Liver (tissue), 9 donors: ENCODE data around the gene STN1. TPM values are rescaled to one million over a fixed set of nuclear protein-coding genes. Genes with fewer than 3 reads are reported as not detected.

Experiments
- DNase-seq: peaks from one replicate; pipeline ENCODE4 v3.0.0-alpha.2; 2017; ENCODE audit warnings: low spot score
- H3K27ac ChIP-seq, 2 donors: one replicate each; pipeline ENCODE4 v1.7.0; 2013; ENCODE audit warnings: inconsistent platforms in 2 of 2, low read length in 2 of 2, control low read depth in 1 of 2, low read depth in 1 of 2, mild to moderate bottlenecking in 1 of 2
- H3K27me3 ChIP-seq, 4 donors: one replicate each; pipeline versions ENCODE4 v1.6.1 to v1.7.0; 2013; ENCODE audit warnings: low read length in 3 of 4, inconsistent platforms in 1 of 4, mild to moderate bottlenecking in 1 of 4, moderate library complexity in 1 of 4; ENCODE audit not compliant: control insufficient read depth in 4 of 4, insufficient read depth in 4 of 4
- H3K36me3 ChIP-seq, 4 donors: one replicate each; pipeline versions ENCODE4 v1.6.1 to v1.7.0; 2013; ENCODE audit warnings: low read length in 3 of 4, mild to moderate bottlenecking in 3 of 4, low read depth in 1 of 4, moderate library complexity in 1 of 4; ENCODE audit not compliant: control insufficient read depth in 4 of 4, insufficient read depth in 3 of 4
- H3K4me1 ChIP-seq, 4 donors: one replicate each; pipeline versions ENCODE4 v1.6.1 to v1.7.0; 2013; ENCODE audit warnings: low read length in 3 of 4, mild to moderate bottlenecking in 3 of 4, moderate library complexity in 1 of 4; ENCODE audit not compliant: control insufficient read depth in 4 of 4, insufficient read depth in 4 of 4
- H3K4me3 ChIP-seq, 3 donors: one replicate each; pipeline versions ENCODE4 v1.6.1 to v1.7.0; 2013; ENCODE audit warnings: low read length in 3 of 3, control low read depth in 1 of 3, low read depth in 1 of 3, mild to moderate bottlenecking in 1 of 3
- H3K9ac ChIP-seq, 2 donors: one replicate each; pipeline ENCODE4 v1.7.0; 2013; ENCODE audit warnings: low read length in 2 of 2, mild to moderate bottlenecking in 2 of 2, moderate library complexity in 2 of 2, control low read depth in 1 of 2, low read depth in 1 of 2
- H3K9me3 ChIP-seq, 4 donors: one replicate each; pipeline versions ENCODE4 v1.6.1 to v1.7.0; 2013; ENCODE audit warnings: low read length in 3 of 4; ENCODE audit not compliant: control insufficient read depth in 4 of 4
- CTCF ChIP-seq: fragments of 150-350 bp; IDR thresholded peaks from 2 replicates; pipeline ENCODE4 v1.5.1; 2017; ENCODE audit warnings: improper control_type of control experiment, low read depth, low read length; ENCODE audit not compliant: missing input control
- EGR1 ChIP-seq, 2 donors: IDR thresholded peaks; 2 replicates each; pipeline ENCODE4 v1.6.1; 2016 to 2018; ENCODE audit warnings: antibody characterized with exemption in 2 of 2, low read depth in 2 of 2
- FOXA1 ChIP-seq: IDR thresholded peaks from 2 replicates; pipeline ENCODE4 v1.6.1; 2016; ENCODE audit warnings: antibody characterized with exemption
- FOXA2 ChIP-seq: IDR thresholded peaks from 2 replicates; pipeline ENCODE4 v1.6.1; 2016; ENCODE audit warnings: antibody characterized with exemption
- GABPA ChIP-seq, 2 donors: IDR thresholded peaks in 1 of 2; conservative IDR thresholded peaks in 1 of 2; 2 replicates each; pipeline ENCODE4 v1.6.1; 2016; ENCODE audit warnings: antibody characterized with exemption in 2 of 2, mild to moderate bottlenecking in 1 of 2, moderate library complexity in 1 of 2
- HNF4G ChIP-seq: IDR thresholded peaks from 2 replicates; pipeline ENCODE4 v1.6.1; 2016; ENCODE audit warnings: antibody characterized with exemption
- JUND ChIP-seq, 2 donors: IDR thresholded peaks; 2 replicates each; pipeline ENCODE4 v1.6.1; 2016; ENCODE audit warnings: antibody characterized with exemption in 2 of 2
- MAX ChIP-seq: IDR thresholded peaks from 2 replicates; pipeline ENCODE4 v1.6.1; 2016; ENCODE audit warnings: antibody characterized with exemption
- NR2F2 ChIP-seq: IDR thresholded peaks from 2 replicates; pipeline ENCODE4 v1.6.1; 2016; ENCODE audit warnings: antibody characterized with exemption
- RAD21 ChIP-seq, 2 donors: IDR thresholded peaks; 2 replicates each; pipeline ENCODE4 v1.6.1; 2016; ENCODE audit warnings: antibody characterized with exemption in 2 of 2, mild to moderate bottlenecking in 2 of 2
- RXRA ChIP-seq, 2 donors: IDR thresholded peaks; 2 replicates each; pipeline ENCODE4 v1.6.1; 2017 to 2018; ENCODE audit warnings: antibody characterized with exemption in 2 of 2, mild to moderate bottlenecking in 1 of 2
- TAF1 ChIP-seq: conservative IDR thresholded peaks from 2 replicates; pipeline ENCODE4 v1.6.1; 2016; ENCODE audit warnings: antibody characterized with exemption, mild to moderate bottlenecking
- YY1 ChIP-seq: IDR thresholded peaks from 2 replicates; pipeline ENCODE4 v1.6.1; 2016; ENCODE audit warnings: antibody characterized with exemption, mild to moderate bottlenecking
- ZBTB33 ChIP-seq: IDR thresholded peaks from 2 replicates; pipeline ENCODE4 v1.6.1; 2016; ENCODE audit warnings: antibody characterized with exemption
- WGBS: extraction: QIAGEN DNeasy Blood & Tissue Kit; methylation state at CpG from one replicate; pipeline ENCODE4 v1.1.7; 2013; 5-methylcytosine and 5-hydroxymethylcytosine counted together
- polyA plus RNA-seq, 2 donors: library from polyadenylated mRNA; stranded (reverse) in 1 of 2; unstranded in 1 of 2; fragments of 200-250 nt in 1 of 2; fragments of >200 nt in 1 of 2; fragmentation: Nextera tagmentation in 1 of 2; extraction: Ambion mirVana in 1 of 2; gene quantifications; one replicate each; pipeline versions ENCODE4 v1.2.1 to v1.2.3, GENCODE V29; 2013 to 2015
- total RNA-seq, 2 donors: library from RNA; depleted of rRNA; stranded (reverse); fragments of >200 nt; gene quantifications; one replicate each; pipeline ENCODE4 v1.2.3, GENCODE V29; 2014
- TF ChIP-seq, protein P1 (sequence below): IDR thresholded peaks from 2 replicates; pipeline ENCODE4 v1.6.1; 2016; ENCODE audit warnings: antibody characterized with exemption, mild to moderate bottlenecking
- donor health status: healthy.
- donor health status: healthy.
- donor health status: healthy.
- donor health status: healthy.
- donor health status: healthy.

The STN1 gene
- total and polyA plus RNA-seq, 4 donors, result 6.9 to 12.9 (median 8.0) TPM

- no peaks in the 10 kb centered on the region for H3K9me3 ChIP-seq
- H3K27me3 ChIP-seq, result no peaks in the 10 kb centered on the region
- peaks cover 5 to 23% (median 16%) of the 10 kb centered on the region in 4 donors for H3K36me3 ChIP-seq
- no peaks in the 10 kb centered on the region for H3K4me1 ChIP-seq
- no peak for DNase-seq
- no peak overlapping the region for H3K9ac ChIP-seq
- no peak overlapping the region for H3K27ac ChIP-seq
- no peak overlapping the region for H3K4me3 ChIP-seq
- TF ChIP-seq FOXA1, result no peak
- no peak for TF ChIP-seq NR2F2
- TF ChIP-seq YY1, result no peak
- TF ChIP-seq MAX, result no peak
- WGBS, result 99% methylated on average over 5 of the region's 5 CpGs
Observed at GRCh38 chr10:103899312-103899711, 18.7 kb downstream of the STN1 start.

GRCh38 chr10:103897241-103897774, 20.7 kb downstream of the STN1 start:
- no peak for TF ChIP-seq GABPA (IDR thresholded peaks at IDR 0.05 in 1 of 2, conservative IDR thresholded peaks at IDR 0.05 in 1 of 2)
- TF ChIP-seq JUND (IDR thresholded peaks at IDR 0.05), result no peak
- TF ChIP-seq CTCF, result no peak
- TF ChIP-seq EGR1 (IDR thresholded peaks at IDR 0.05; ENCODE audit: low read depth in 2 of 2), result no peak
- TF ChIP-seq HNF4G, result no peak
- TF ChIP-seq YY1, result no peak
- TF ChIP-seq FOXA2, result no peak
- TF ChIP-seq RAD21 (IDR thresholded peaks at IDR 0.05), result no peak
- no peak for TF ChIP-seq ZBTB33
- TF ChIP-seq, protein P1, sequence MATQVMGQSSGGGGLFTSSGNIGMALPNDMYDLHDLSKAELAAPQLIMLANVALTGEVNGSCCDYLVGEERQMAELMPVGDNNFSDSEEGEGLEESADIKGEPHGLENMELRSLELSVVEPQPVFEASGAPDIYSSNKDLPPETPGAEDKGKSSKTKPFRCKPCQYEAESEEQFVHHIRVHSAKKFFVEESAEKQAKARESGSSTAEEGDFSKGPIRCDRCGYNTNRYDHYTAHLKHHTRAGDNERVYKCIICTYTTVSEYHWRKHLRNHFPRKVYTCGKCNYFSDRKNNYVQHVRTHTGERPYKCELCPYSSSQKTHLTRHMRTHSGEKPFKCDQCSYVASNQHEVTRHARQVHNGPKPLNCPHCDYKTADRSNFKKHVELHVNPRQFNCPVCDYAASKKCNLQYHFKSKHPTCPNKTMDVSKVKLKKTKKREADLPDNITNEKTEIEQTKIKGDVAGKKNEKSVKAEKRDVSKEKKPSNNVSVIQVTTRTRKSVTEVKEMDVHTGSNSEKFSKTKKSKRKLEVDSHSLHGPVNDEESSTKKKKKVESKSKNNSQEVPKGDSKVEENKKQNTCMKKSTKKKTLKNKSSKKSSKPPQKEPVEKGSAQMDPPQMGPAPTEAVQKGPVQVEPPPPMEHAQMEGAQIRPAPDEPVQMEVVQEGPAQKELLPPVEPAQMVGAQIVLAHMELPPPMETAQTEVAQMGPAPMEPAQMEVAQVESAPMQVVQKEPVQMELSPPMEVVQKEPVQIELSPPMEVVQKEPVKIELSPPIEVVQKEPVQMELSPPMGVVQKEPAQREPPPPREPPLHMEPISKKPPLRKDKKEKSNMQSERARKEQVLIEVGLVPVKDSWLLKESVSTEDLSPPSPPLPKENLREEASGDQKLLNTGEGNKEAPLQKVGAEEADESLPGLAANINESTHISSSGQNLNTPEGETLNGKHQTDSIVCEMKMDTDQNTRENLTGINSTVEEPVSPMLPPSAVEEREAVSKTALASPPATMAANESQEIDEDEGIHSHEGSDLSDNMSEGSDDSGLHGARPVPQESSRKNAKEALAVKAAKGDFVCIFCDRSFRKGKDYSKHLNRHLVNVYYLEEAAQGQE, result no peak
- TF ChIP-seq RXRA (IDR thresholded peaks at IDR 0.05), result no peak
- no peak for TF ChIP-seq FOXA1
- TF ChIP-seq TAF1, result no peak
- TF ChIP-seq MAX, result no peak
- Histone ChIP-seq H3K4me1 (no peaks in the 10 kb centered on the region), H3K9ac (no peak overlapping the region), H3K4me3 (no peak overlapping the region), H3K27me3 (no peaks in the 10 kb centered on the region), H3K9me3 (no peaks in the 10 kb centered on the region), H3K36me3 (peaks cover 5 to 23% (median 13%) of the 10 kb centered on the region in 4 donors), H3K27ac (no peak overlapping the region)
- 87% methylated on average over 7 of the region's 7 CpGs for WGBS
- DNase-seq, result no peak
